GM18873 (cell line): ENCODE results near the gene PPP2R3B.
"Not testable (repeated sequence)": the region's sequence is repeated elsewhere in the genome, so short reads cannot be mapped to it uniquely, and the experiment has no call there.

Source experiments
- ATAC-seq: cut with Tn5 transposase; IDR thresholded peaks from one replicate; pipeline ENCODE4 v1.9.1; 2021; ENCODE audit warnings: mild to moderate bottlenecking, moderate library complexity, moderate number of reproducible peaks; ENCODE audit not compliant: unreplicated experiment, low FRiP score

Gene PPP2R3B

DNA sequence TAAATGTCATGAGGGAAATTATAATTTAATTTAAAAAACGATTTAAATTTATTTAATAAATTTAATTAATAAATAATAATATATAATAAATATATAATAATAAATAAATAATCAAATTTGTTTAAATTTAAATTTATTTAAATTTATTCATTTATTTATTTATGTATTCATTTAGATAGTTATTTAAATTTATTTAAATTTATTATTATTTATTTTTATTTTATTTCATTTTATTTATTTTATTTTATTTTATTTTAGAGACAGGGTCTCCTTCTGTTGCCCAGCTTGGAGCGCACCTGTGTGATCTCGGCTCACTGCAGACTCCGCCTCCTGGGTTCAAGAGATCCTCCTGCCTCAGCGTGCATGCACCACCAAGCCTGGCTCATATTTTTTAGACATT is 18.4 kb upstream of the PPP2R3B start:
- no peak for ATAC-seq

DNA sequence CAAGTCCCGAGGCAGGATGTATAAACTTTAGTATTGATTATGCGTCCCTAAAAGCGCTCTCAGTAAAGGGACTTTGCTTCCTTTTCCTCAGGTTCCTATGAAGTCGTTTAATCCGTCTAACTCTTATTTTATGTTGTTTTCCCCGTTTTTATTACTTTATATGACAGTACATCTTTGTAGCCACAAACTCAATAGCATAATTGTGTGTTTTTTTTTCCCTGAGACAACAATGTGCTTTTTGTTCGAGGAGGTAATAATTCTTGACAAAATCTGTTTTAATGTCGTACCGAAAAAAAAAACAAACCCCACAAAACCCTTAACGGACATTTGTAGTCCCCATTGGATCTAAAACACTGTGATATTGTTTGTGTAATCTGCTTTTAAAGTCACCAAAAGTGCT is 17.9 kb upstream of the PPP2R3B start:
- no peak for ATAC-seq

DNA sequence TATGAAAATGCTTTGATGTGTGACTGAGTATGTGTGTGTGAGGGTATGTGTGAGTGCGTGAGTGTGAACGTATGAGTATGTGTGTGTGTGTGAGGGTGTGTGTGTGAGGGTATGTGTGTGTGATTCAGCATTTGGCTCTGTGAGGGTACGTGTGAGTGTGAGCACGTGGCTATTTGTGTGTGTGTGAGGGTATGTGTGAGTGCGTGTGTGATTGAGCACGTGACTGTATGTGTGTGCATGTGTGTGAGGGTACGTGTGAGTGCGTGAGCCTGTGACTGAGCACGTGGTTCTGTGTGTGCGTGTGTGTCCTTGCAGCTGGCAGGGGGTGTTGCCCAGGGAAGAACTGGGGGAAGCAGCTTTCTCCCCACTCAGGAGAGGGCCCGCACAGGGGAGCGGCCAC is 16.1 kb upstream of the PPP2R3B start:
- no peak for ATAC-seq

DNA sequence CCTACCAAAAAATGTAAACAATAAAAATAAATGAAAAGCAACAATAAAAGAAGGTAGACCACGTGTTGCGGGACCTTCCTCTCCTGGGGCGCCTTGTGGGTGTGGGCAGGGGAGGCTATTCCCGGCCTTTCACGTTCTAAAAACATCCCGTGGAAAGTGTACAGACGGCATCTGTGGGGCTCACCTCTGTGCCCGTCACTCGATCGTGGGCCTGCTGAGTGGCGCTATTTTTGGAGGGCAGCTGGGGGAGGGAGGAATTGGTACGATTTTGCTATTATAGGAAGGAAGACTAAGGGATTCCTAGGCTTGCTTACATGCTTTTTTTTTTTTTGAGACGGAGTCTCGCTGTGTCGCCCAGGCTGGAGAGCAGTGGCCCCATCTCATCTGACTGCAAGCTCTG is 13.6 kb upstream of the PPP2R3B start:
- no peak for ATAC-seq

DNA sequence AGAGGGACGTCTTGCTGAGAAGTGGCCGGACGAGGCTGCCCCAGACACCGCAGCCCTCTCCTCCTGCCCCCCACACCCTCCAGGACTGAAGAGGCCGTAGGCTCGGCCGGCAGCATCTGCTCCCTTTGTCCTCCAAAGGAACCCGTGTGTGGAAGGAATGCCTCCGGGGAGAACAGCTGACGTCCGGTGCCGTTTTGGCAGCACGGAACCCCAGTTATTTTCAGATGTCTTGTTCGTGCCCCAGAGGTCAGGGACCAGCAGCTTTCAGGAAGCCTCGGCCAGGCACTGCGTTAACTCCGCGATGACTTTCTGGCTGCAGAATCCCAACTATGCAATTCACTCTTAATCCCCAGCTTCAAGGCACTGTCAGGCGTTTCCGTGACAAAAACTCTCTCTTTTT is 10.9 kb upstream of the PPP2R3B start:
- no peak for ATAC-seq

DNA sequence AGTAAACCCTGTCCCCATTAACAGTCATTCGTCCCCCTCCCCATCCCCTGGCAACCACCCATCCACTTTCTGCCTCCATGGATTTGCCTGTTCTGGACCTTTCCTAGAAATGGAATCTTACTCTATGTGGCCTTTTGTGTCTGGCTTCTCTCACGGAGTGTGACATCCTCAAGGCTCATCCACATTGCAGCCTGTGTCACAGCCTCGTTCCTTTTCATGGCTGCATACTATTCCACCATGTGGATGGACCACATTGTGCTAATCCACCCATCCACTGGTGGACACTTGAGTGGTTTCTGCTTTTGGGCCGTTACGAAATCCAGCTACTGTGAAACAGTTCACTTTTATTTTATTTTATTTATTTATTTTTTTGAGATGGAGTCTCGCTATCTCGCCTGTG is 8.1 kb upstream of the PPP2R3B start:
- no peak for ATAC-seq

DNA sequence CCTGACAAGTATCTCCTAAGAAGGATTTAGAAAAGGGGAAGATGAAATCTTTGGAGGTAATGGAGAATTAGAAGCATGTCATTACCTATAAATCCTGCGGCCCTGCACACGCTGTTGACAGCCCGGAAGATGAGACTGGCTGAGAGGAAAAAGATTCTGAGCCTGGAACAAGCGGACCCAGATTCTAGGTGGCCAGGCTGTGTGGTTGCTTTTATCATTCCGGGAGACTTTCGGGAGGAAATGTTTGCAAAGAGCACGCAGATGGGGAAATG is 5.8 kb upstream of the PPP2R3B start:
- no peak for ATAC-seq

DNA sequence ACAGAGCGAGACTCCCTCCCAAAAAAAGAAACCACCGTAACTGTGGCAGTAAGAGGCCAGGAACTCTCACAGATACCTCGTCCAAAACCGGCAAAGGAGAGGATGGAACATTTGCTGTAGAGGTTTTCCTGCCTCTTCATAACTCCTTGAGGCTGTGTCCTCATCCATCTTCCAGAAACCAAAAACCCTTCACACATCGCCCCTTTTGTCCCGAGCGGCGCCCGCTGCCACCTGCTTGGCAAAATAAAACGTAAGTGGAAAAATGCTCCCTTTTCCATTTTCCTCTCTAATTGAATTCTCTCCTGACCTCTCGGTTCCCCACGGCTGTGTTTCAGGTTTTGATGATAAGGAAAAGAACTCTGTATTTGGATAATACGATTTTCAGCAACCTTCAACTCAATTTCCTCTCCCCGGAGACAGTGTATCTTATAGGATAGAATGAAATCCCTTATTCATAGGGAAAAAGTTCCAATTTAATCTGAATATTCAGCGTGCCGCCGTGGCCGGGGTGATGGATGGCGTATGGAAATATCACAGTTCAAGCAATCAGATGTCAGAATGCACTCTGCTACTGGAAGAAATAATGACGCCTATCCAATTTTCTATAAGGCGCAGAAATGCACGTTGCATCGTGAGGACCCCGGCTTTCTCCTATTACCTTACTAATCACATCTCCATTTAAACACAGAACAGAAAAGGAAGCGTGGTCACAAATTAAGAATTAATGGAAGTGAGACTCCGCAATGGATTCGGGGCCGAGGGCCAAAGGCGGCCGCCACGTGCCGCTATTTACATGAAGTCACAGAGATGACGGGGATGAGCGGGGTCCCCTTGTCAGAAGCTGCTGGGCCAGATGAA is 5.2 kb upstream of the PPP2R3B start:
- ATAC-seq = no peak

DNA sequence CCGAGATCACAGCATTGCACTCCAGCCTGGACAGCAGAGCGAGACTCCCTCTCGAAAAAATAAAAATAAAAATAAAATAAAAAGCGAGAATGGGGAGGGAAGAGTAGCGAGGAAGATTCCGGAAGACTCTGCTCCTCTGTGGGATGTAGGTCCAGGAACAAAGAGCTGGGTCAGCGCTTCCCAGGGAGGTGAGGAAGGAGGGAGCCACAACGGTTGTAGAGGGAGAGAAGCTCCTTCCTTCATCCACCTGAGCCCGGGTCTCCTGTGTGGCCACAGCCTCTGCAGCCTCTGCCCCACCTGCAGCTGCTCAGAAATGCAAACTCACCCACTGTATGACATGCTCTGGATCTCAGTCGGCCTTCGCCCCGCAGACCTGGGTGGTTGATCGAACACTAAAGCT is 3.8 kb upstream of the PPP2R3B start:
- no peak for ATAC-seq

DNA sequence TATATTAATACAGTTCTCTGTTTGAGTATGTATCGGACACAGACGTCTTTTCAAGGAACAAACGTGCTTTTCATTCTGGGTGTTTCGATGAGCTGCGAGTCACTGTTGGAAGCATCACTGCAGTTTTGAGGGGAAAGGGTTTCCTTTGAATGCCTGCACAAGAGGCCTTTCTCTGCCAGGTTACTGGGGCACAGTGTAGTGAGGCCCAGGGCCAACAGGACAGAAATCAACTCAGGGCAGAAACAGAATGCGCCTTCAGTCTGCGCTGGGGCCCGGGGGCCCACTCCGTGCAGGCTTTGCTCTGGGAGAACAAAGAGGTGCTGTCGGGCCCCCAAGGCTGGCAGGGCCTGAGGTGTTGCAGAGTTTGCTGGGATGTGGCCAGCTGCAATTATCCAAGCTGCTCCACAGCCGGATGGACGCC is 2.3 kb upstream of the PPP2R3B start:
- no peak for ATAC-seq

DNA sequence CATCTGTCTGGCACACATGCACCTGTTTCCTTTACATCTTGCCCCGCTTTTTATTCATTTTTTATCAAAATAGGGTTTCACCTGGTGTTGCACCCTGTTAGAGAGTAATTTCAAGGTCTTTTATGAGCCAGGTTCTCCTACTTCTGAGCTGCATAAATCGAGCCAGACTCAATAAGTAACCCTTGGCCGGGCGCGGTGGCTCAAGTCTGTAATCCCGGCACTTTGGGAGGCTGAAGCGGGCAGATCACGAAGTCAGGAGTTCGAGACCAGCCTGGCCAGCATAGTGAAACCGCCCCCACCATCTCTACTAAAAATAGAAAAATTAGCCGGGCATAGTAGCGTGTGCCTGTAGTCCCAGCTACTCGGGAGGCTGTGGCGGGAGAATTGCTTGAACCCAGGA is 1.0 kb upstream of the PPP2R3B start:
- no peak for ATAC-seq

DNA sequence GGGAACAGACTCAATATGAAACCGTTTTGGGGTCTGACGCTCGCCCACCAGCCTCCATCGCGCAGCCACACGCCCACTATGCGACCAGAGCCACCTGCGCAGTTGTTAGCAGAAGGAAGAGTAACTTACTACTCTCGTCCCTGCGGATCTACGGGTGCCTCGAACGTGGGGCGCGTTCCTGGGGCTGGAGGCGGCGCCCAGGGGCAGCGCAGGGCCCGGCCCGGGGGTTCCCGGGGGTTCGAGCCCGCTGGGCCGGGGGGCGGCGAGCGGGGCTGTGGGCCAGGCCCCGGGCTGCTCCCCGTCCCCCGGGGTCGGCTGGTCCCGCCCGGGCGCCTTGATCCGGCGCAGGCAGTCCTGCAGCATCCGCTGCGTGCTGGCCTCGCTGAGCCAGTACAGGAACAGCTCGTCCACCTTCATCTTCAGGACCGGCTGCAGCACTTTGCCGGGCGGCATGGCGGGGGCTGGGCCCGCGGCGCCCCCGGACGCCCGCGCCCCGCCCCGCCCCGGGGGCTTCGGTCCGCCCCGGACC is 404 bp downstream of the PPP2R3B start:
- peak; percentile 11 for ATAC-seq

DNA sequence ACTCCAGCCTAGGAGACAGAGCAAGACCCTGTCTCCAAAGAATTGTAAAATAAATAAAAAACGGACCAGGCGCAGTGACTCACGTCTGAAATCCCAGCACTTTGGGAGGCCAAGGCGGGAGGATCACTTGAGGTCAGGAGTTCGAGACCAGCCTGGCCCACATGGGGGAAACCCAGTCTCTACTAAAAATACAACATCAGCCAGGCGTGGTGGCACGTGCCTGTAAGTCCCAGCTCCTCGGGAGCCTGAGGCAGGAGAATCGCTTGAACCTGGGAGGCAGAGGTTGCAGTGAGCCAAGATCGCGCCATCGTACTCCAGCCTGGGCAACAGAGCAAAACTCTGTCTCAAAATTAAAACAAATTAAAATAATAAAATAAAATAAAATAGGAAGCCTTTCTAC is 971 bp downstream of the PPP2R3B start:
- not testable (repeated sequence) for ATAC-seq

DNA sequence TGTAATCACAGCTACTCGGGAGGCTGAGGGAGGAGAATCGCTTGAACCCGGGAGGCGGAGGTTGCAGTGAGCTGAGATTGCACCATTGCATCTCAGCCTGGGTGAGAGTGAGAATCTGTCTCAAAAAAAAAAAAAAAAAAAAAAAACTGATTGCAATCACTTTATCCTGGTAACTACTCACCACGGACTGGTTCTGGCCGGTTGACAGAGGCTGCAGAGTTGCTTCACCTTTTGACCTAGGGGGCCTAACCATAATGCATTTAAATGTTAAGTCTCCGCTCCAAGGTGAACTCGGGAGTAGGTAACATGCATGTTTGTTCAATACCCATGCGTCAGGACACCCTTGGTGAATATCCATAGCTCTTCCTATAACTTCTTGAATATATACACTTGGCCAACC is 1.8 kb downstream of the PPP2R3B start:
- ATAC-seq = no peak

DNA sequence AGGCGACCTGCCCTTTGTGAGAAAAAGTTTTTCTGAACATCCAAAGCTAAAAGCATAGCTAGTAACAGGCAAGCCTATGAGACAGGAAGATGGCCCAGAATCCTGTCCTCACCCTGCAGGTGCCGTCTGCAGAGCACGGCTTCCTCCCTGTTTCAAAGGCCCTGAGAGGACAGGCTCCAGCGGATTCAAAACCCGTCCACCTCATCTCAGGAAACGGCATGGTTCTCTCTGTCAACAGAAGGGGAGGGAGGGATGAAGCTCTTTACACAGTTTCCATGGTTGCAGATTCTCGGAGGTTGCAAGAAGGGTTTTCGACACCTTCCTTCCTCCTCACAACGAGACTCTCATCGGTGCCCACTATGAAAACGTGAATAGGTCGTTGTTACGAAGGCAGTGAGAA is 8.3 kb downstream of the PPP2R3B start:
- no peak for ATAC-seq

DNA sequence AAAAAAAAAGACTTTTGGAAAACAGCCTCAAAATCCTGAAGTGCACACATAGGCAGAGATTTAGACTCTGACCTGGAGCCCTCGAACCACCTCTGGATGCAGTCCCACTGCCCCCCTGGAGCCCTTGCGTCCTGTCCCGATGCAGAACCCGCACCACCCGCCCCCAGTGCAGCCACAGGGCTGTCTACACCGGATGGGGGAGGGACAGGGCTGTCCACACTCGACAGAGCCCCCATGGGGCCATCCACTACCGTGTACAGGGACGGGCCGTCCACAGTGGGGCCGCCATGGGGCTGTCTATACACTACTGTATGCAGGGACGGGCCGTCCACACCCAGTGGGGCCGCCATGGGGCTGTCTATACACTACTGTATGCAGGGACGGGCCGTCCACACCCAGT is 10.5 kb downstream of the PPP2R3B start:
- ATAC-seq = not testable (repeated sequence)

DNA sequence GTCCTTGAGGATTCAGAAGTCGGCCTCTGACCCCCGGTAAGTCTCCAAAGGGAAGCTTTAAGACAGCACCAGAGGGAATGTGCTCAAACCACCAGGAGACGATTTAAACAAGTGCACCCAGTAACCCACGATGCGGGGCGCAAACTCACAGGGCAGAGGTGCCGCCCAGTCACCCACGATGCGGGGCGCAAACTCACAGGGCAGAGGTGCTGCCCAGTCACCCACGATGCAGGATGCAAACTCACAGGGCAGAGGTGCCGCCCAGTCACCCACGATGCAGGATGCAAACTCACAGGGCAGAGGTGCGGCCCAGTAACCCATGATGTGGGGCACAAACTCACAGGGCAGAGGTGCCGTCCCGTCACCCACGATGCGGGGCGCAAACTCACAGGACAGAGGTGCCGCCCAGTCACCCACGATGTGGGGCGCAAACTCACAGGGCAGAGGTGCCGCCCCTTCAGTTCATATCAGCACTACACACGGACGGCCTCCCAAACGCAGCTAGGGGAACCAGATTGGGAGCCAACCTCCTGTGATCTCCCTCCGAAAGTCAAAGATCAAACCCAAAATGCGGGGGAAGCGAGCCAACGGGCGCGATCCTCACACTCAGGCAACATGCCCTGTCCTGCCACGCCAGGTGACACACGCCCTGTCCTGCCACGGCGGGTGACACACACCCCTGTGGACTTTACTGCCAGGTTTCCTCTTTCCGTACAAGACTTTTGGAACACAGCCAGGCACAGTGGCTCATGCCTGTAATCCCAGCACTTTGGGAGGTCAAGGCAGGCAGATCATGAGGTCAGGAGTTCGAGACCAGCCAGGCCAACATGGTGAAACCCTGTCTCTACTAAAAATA is 11.3 kb downstream of the PPP2R3B start:
- ATAC-seq = no peak

DNA sequence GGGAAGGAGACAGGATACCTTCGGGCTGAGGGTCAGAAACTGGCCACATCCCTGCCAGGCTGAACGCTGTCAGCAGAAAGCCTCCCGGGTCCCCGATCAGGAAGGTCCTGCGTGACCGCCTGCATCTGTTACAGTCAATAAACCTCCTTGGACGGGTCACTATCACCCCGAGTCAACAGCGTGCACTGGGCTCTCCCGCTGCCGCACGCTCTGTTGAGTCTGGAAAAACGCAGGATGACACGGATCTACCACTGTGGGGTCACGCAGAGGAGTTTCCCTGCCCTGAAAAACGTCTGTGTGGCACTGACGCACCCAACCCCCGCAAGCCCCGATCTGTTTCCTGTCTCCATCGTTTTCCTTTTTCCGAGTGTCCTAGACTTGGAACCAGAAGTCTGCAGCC is 12.1 kb downstream of the PPP2R3B start:
- no peak for ATAC-seq

DNA sequence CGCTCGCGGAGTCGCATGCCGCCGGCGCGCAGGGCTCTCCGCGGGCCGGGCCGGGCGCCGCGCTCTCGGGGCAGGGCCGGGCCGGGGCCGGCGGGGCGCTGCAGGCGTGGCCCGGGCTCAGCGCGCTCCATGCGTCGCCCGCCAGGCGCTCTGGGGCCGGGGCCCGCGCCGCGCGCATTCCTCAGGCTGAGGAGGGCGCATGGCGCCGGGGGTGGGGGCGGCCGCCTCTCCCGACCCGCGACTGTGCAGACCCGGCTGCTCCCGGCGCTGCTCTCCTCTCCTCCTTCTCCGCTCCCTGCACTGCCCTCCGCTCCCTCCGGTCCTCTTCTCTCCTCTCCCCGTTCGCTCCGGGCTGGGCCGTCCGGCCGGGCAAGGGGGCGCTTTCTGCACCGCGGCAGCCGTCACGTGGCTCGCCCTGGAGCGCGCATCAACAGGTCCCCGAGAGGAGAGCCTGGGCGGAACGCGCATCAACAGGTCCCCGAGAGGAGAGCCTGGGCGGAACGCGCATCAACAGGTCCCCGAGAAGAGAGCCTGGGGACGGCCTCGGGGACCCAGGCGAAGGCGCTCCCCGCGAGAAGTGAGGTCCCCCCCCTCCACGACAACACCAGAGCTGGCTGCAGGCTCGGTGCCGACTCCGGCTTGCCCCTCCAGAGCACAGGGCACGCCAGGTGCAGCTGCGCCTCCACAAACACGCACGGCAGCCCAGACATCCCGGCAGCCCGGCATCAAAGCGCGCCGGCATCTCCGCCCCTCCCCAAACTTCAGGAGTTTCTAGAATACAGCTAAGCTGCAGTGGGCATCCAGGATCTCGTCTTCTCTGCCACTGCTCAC is 12.9 kb downstream of the PPP2R3B start:
- ATAC-seq = no peak

DNA sequence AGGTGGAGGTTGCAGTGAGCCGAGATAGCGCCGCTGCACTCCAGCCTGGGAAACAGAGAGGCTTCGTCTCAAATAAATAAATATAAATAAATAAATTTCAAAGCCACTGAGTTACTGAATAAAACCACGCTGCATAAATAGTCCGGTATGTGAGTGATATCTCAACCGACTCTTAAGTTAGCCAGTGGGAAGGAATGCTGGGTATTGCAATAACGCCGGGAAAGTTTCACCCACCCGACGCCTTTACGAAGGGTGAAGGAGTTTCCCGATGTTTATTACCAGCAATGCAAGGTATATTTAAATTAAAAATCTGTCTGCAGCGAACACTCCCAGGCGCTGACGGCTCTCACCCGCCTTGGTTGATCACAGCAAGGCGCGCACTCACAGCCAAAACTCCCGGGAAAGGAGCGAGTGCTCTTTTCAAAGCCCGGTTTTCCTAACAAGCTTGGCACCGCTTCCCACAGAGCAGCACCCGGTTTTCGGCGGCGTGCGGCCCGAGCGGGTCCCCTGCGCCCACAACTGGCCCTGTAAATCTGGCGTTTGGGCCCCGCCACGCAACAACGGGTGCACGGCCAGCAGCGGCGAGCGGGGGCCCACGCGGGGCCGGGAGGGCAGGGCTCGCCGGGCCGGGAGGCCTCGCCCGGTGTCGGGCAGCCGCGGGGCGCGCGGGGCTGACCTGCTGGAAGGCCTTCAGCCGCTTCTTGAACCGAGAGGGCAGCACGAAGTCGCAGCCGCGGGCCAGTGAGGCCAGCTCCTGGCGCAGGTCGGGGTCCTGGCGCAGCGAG is 13.7 kb downstream of the PPP2R3B start:
- ATAC-seq = no peak
